SU-DHL-6 (cell line): ENCODE measurements around the gene PTCH2.

Experiments
- CTCF ChIP-seq: fragments of 200-600 bp; sonication (generic); IDR thresholded peaks from one replicate; pipeline ENCODE4 v1.5.1; 2017; ENCODE audit warnings: antibody characterized with exemption, mild to moderate bottlenecking, low read length, moderate library complexity; ENCODE audit not compliant: insufficient read depth, poor library complexity, severe bottlenecking
- EZH2phosphoT487 ChIP-seq: fragments of 200-600 bp; sonication (generic), shearing (Covaris generic); conservative IDR thresholded peaks from 2 replicates; pipeline ENCODE4 v1.6.1; 2018; ENCODE audit warnings: mild to moderate bottlenecking, antibody characterized with exemption, low read length, moderate library complexity, mixed read lengths

- TF ChIP-seq CTCF: no peak
- no peak for TF ChIP-seq EZH2phosphoT487
Measured at GRCh38 chr1:44806704-44807363, 36.2 kb downstream of the PTCH2 start, which contains the start of gene DYNLT4.
